ENCODE measurements around the gene TMEM151B. TPM values are rescaled to one million over a fixed set of nuclear protein-coding genes. Genes with fewer than 3 reads are reported as not detected.

TMEM151B gene
- total and polyA plus RNA-seq, 7 donors, result 0.04 to 0.07 TPM; not detected in 5

DNA sequence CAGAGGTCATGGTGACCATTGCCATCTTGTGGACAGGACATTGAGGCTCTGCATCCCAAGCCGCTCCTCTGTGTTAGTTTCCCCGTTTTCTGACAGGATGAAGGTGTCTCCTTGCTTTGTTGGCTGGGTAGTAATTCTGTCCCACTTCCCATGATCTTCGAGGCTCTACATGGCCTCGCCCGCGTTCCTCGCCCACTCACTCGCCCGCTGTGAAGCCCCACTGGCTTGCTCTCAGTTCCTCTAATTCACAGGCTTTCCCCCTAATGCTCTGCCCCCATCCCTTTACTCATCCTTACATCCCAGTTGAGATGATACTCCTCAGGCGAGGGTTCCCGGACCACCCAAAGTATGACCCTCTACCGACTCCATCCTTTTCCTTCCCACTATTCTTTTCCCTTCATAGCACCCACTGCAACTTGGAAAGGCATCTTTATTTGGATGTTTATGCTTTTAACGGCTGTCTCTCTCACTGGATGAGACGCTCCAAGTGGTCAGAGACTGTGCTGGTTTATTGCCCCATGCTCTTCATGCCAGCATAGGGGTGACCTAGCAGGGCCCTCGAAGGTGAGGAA is 12.4 kb upstream of the TMEM151B start:
- no peak for ATAC-seq
- H3K27ac ChIP-seq, result peak overlapping the region; percentile 94
- H3K36me3 ChIP-seq (ENCODE audit: insufficient read depth in 1 of 2, low read depth in 1 of 2), result peaks cover 6 to 46% of the 10 kb centered on the region in 2 donors
- intact Hi-C loops (cut with DNase I), result no loop called here
- TF ChIP-seq, protein P1, sequence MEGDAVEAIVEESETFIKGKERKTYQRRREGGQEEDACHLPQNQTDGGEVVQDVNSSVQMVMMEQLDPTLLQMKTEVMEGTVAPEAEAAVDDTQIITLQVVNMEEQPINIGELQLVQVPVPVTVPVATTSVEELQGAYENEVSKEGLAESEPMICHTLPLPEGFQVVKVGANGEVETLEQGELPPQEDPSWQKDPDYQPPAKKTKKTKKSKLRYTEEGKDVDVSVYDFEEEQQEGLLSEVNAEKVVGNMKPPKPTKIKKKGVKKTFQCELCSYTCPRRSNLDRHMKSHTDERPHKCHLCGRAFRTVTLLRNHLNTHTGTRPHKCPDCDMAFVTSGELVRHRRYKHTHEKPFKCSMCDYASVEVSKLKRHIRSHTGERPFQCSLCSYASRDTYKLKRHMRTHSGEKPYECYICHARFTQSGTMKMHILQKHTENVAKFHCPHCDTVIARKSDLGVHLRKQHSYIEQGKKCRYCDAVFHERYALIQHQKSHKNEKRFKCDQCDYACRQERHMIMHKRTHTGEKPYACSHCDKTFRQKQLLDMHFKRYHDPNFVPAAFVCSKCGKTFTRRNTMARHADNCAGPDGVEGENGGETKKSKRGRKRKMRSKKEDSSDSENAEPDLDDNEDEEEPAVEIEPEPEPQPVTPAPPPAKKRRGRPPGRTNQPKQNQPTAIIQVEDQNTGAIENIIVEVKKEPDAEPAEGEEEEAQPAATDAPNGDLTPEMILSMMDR (IDR thresholded peaks at IDR 0.05), result no peak
- H3K4me1 ChIP-seq, result peaks cover 21% of the 10 kb centered on the region
- DNase-seq, result no peak
- no peaks in the 10 kb centered on the region for H3K27me3 ChIP-seq (ENCODE audit: insufficient read depth in 3 of 3, low read length in 2 of 3)
- WGBS, 3 donors, result 19 to 23% (median 22%) methylated on average over 15 of the region's 15 CpGs
- no peaks in the 10 kb centered on the region for H3K9me3 ChIP-seq
- peak overlapping the region; percentile 94 for H3K4me3 ChIP-seq

DNA sequence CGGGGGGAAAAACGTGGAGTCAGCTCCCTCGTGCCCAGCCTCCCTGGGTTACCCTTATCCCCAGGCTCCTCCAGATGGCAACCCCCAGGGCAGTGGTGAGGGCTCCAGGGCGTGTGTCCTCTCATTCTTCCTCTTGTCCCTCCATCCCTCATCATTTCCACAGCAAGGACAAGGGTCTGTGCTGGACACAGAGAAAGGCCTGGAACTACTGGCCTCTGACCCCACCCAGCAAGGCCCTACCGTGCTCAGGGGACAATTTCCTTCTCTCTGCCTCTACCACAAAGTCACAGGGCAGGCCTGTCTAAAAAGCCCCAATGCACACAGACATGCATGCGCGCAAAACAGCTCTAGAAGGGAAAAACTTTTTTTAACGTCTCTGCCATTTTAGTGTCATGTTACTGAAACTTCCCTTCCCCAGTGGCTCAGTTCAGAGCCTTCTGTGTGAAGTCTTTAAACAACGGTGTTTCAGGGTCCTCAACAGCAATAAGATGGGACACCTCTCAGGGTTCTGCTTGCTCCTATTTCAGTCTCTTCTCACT is 11.9 kb upstream of the TMEM151B start:
- ATAC-seq, result no peak
- Histone ChIP-seq H3K27ac (peak overlapping the region; percentile 94), H3K36me3 (ENCODE audit: insufficient read depth in 1 of 2, low read depth in 1 of 2) (peaks cover 3 to 41% of the 10 kb centered on the region in 2 donors), H3K9me3 (no peaks in the 10 kb centered on the region), H3K4me3 (no peak overlapping the region), H3K4me1 (peaks cover 16% of the 10 kb centered on the region), H3K27me3 (ENCODE audit: insufficient read depth in 3 of 3, low read length in 2 of 3) (no peaks in the 10 kb centered on the region)
- no peak for DNase-seq
- TF ChIP-seq, protein P1 (IDR thresholded peaks at IDR 0.05), result no peak
- intact Hi-C loops (cut with DNase I), result no loop called here
- 79 to 87% (median 85%) methylated on average over 9 of the region's 9 CpGs for WGBS, 3 donors

DNA sequence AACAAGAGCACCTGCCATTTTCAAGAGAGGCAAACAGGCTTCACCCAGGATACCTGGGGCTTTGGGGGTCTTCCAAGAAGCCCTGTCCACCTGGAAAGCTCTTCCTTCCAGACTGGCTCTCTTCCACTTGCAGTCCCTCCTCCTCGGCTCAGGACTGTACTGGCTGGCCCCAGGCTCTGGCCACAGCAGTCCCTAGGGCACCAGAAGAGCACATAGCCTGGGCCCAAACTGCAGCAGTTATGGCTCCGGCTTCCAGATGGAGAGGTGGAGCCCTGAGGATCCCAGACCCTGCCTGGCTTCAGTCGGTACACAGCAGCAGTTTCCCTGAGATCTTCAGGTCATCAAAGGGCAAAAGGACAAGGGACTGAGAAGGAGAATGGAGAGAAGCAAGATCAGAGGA is 11.3 kb upstream of the TMEM151B start:
- DNase-seq (no peak), ATAC-seq (no peak)
- Histone ChIP-seq H3K36me3 (ENCODE audit: insufficient read depth in 1 of 2, low read depth in 1 of 2) (peaks cover 2 to 36% of the 10 kb centered on the region in 2 donors), H3K4me3 (no peak overlapping the region), H3K27me3 (ENCODE audit: insufficient read depth in 3 of 3, low read length in 2 of 3) (no peaks in the 10 kb centered on the region), H3K4me1 (peaks cover 20% of the 10 kb centered on the region), H3K9me3 (no peaks in the 10 kb centered on the region), H3K27ac (no peak overlapping the region)
- TF ChIP-seq, protein P1 (IDR thresholded peaks at IDR 0.05), result no peak
- intact Hi-C loops (cut with DNase I), result no loop called here
- 86 to 91% (median 90%) methylated on average over 3 of the region's 3 CpGs for WGBS, 3 donors

DNA sequence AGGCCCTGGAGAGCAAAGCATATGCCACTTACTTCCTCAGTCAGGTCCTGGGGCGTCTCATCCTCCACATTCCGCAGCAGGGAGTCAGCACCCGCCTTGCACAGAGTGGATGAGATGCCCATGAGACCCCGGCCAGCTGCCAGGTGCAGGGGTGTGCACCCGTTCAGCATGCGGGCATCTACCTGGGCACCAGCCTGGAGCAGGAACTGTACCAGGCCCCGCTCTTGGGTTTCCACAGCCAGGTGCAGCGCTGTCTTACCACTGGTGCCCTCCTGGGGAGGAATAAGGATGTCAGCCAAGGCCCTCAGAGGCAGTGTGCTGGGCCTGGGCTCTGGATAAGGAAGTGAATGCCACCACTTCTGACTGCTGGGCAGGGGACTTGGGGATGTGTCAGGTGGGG is 10.2 kb upstream of the TMEM151B start:
- Histone ChIP-seq H3K9me3 (no peaks in the 10 kb centered on the region), H3K4me3 (no peak overlapping the region), H3K4me1 (peaks cover 30% of the 10 kb centered on the region), H3K36me3 (ENCODE audit: insufficient read depth in 1 of 2, low read depth in 1 of 2) (peaks cover 2 to 25% of the 10 kb centered on the region in 2 donors), H3K27ac (no peak overlapping the region), H3K27me3 (ENCODE audit: insufficient read depth in 3 of 3, low read length in 2 of 3) (no peaks in the 10 kb centered on the region)
- TF ChIP-seq, protein P1 (IDR thresholded peaks at IDR 0.05), result no peak
- no peak for ATAC-seq
- DNase-seq, result peak in 1 of 2 donors; percentile 51
- intact Hi-C loops (cut with DNase I), result no loop called here
- WGBS, 3 donors, result 90 to 95% (median 94%) methylated on average over 8 of the region's 8 CpGs
